Endometrial microvascular endothelial cells (primary cell): Measurements from ENCODE around the gene HCFC2. TPM values are rescaled to one million over a fixed set of nuclear protein-coding genes. Genes with fewer than 3 reads are reported as not detected.

Experiments
- in situ Hi-C: cut with HindIII; loops from 2 replicates; pipeline ENCODE4 v1.10.0; 2017; ENCODE audit warnings: low sequenced_read_pairs, low pct_unique_long_range_greater_than_20kb; ENCODE audit errors: inconsistent ontology term
- total RNA-seq: library from RNA; depleted of rRNA; stranded (reverse); fragments of >200 nt; gene quantifications from one replicate; pipeline ENCODE4 v1.2.3, GENCODE V29; 2015; ENCODE audit errors: inconsistent ontology term

The HCFC2 gene
- total RNA-seq, 1 donor from 2014 or later: 17.2 TPM

- in situ Hi-C loops: no loop called here
These were observed 78.2 kb downstream of the HCFC2 start for GRCh38 chr12:104142543-104142942.

- in situ Hi-C loops: no loop called here
These were observed 78.7 kb downstream of the HCFC2 start for GRCh38 chr12:104143002-104143401.

GRCh38 chr12:104143918-104144317 lies 79.6 kb downstream of the HCFC2 start:
- in situ Hi-C loops: no loop called here

GRCh38 chr12:104147346-104147745 lies 83.0 kb downstream of the HCFC2 start:
- in situ Hi-C loops: no loop called here

GRCh38 chr12:104150416-104150815 lies 86.1 kb downstream of the HCFC2 start:
- in situ Hi-C loops: no loop called here

- in situ Hi-C loops: no loop called here
These were observed 88.4 kb downstream of the HCFC2 start for GRCh38 chr12:104152685-104153241.

- in situ Hi-C loops: no loop called here
These were observed 90.0 kb downstream of the HCFC2 start for GRCh38 chr12:104154286-104154685.

GRCh38 chr12:104154806-104155205 lies 90.5 kb downstream of the HCFC2 start:
- in situ Hi-C loops: no loop called here

Other genes starting within 250 kb of the HCFC2 start
- gene NT5DC3, start 223.3 kb upstream of the HCFC2 start, total RNA-seq: 7.0 TPM
- 501 TPM for gene HSP90B1, start 134.1 kb upstream of the HCFC2 start, total RNA-seq
- gene TDG, start 98.7 kb upstream of the HCFC2 start, total RNA-seq: 27.0 TPM
- 0.19 TPM for gene GLT8D2, start 14.3 kb upstream of the HCFC2 start, total RNA-seq
- 10.5 TPM for gene NFYB, start 73.7 kb downstream of the HCFC2 start, total RNA-seq
- gene TXNRD1, start 151.2 kb downstream of the HCFC2 start, total RNA-seq: 966 TPM
- 1.5 TPM for gene EID3, start 239.2 kb downstream of the HCFC2 start, total RNA-seq